Measurements from ENCODE around the gene TEX36. TPM values are rescaled to one million over a fixed set of nuclear protein-coding genes. Genes with fewer than 3 reads are reported as not detected.

TEX36 gene
- total and polyA plus RNA-seq, 2 donors (not counting 1 experiment from before 2014, with no cell fraction given) = not detected

- Histone ChIP-seq H2AFZ (ENCODE audit: insufficient read depth, low read depth, low read length, poor library complexity, severe bottlenecking) (no peak overlapping the region), H3K27ac (ENCODE audit: low read length in 2 of 2) (no peak overlapping the region), H3K79me2 (ENCODE audit: control insufficient read depth, insufficient read depth, low read length) (no peaks in the 10 kb centered on the region), H3K9me3 (ENCODE audit: control extremely low read depth in 1 of 3, control insufficient read depth in 2 of 3, insufficient read depth in 1 of 3, low read length in 2 of 3) (no peaks in the 10 kb centered on the region), H3K9ac (ENCODE audit: low read length) (no peak overlapping the region), H3K4me3 (ENCODE audit: control extremely low read depth in 1 of 5, extremely low read depth in 1 of 5, insufficient read depth in 1 of 5, low read depth in 2 of 5, low read length in 4 of 5) (no peak overlapping the region), H3K36me3 (replicated peaks in 1 of 2; ENCODE audit: control extremely low read depth in 1 of 2, control insufficient read depth in 1 of 2, extremely low read depth in 1 of 2, insufficient read depth in 2 of 2, low read length in 1 of 2) (no peaks in the 10 kb centered on the region), H3K4me1 (ENCODE audit: control insufficient read depth in 2 of 2, insufficient read depth in 2 of 2, low read length in 2 of 2) (no peaks in the 10 kb centered on the region), H4K20me1 (ENCODE audit: control insufficient read depth, insufficient read depth, low read length, poor library complexity, severe bottlenecking) (no peaks in the 10 kb centered on the region), H3K27me3 (replicated peaks in 1 of 4; ENCODE audit: control extremely low read depth in 1 of 4, control insufficient read depth in 3 of 4, insufficient read depth in 4 of 4, low read length in 3 of 4) (no peaks in the 10 kb centered on the region), H3K4me2 (replicated peaks; ENCODE audit: low read depth, low read length, poor library complexity, severe bottlenecking) (no peak overlapping the region)
- Mint-ChIP-seq H3K4me1 (no peaks in the 10 kb centered on the region), H3K27me3 (peaks cover 46% of the 10 kb centered on the region), H3K4me3 (no peak overlapping the region), H3K27ac (no peak overlapping the region), H3K9me3 (ENCODE audit: insufficient read depth) (no peaks in the 10 kb centered on the region)
- CTCF ChIA-PET = no interaction called here
- ATAC-seq (ENCODE audit: low read depth) = no peak
- TF ChIP-seq EZH2 (IDR thresholded peaks at IDR 0.05; ENCODE audit: borderline replicate concordance, insufficient read depth, low read depth, low read length, poor library complexity, severe bottlenecking) (no peak), CTCF (IDR thresholded peaks at IDR 0.05) (no peak)
- POLR2A ChIA-PET = no interaction called here
- DNase-seq = no peak
- intact Hi-C loops (cut with micrococcal nuclease) = no loop called here
- WGBS (ENCODE audit: insufficient coverage) = 75% methylated on average over 6 of the region's 7 CpGs
These were observed 44.4 kb downstream of the TEX36 start for GRCh38 chr10:125638555-125638954.

GRCh38 chr10:125637496-125637895 is 45.5 kb downstream of the TEX36 start:
- H3K27ac ChIP-seq (ENCODE audit: low read length in 2 of 2) = no peak overlapping the region
- H3K4me2 ChIP-seq (replicated peaks; ENCODE audit: low read depth, low read length, poor library complexity, severe bottlenecking) = no peak overlapping the region
- POLR2A ChIA-PET = no interaction called here
- Mint-ChIP-seq H3K27ac (no peak overlapping the region), H3K27me3 (peaks cover 41% of the 10 kb centered on the region), H3K4me1 (no peaks in the 10 kb centered on the region), H3K9me3 (ENCODE audit: insufficient read depth) (no peaks in the 10 kb centered on the region), H3K4me3 (no peak overlapping the region)
- DNase-seq (no peak), ATAC-seq (ENCODE audit: low read depth) (no peak)
- CTCF ChIA-PET = no interaction called here
- no peaks in the 10 kb centered on the region for H3K79me2 ChIP-seq (ENCODE audit: control insufficient read depth, insufficient read depth, low read length)
- no peak overlapping the region for H2AFZ ChIP-seq (ENCODE audit: insufficient read depth, low read depth, low read length, poor library complexity, severe bottlenecking)
- TF ChIP-seq EZH2 (IDR thresholded peaks at IDR 0.05; ENCODE audit: borderline replicate concordance, insufficient read depth, low read depth, low read length, poor library complexity, severe bottlenecking) = no peak
- no peak for TF ChIP-seq CTCF (IDR thresholded peaks at IDR 0.05)
- H3K4me3 ChIP-seq (ENCODE audit: control extremely low read depth in 1 of 5, extremely low read depth in 1 of 5, insufficient read depth in 1 of 5, low read depth in 2 of 5, low read length in 4 of 5) = no peak overlapping the region
- H3K36me3 ChIP-seq (replicated peaks in 1 of 2; ENCODE audit: control extremely low read depth in 1 of 2, control insufficient read depth in 1 of 2, extremely low read depth in 1 of 2, insufficient read depth in 2 of 2, low read length in 1 of 2) = no peaks in the 10 kb centered on the region
- no peaks in the 10 kb centered on the region for H3K27me3 ChIP-seq (replicated peaks in 1 of 4; ENCODE audit: control extremely low read depth in 1 of 4, control insufficient read depth in 3 of 4, insufficient read depth in 4 of 4, low read length in 3 of 4)
- H3K4me1 ChIP-seq (ENCODE audit: control insufficient read depth in 2 of 2, insufficient read depth in 2 of 2, low read length in 2 of 2) = no peaks in the 10 kb centered on the region
- H4K20me1 ChIP-seq (ENCODE audit: control insufficient read depth, insufficient read depth, low read length, poor library complexity, severe bottlenecking) = no peaks in the 10 kb centered on the region
- H3K9ac ChIP-seq (ENCODE audit: low read length) = no peak overlapping the region
- intact Hi-C loops (cut with micrococcal nuclease) = no loop called here
- no peaks in the 10 kb centered on the region for H3K9me3 ChIP-seq (ENCODE audit: control extremely low read depth in 1 of 3, control insufficient read depth in 2 of 3, insufficient read depth in 1 of 3, low read length in 2 of 3)
- WGBS (ENCODE audit: insufficient coverage) = 80% methylated on average over 6 of the region's 6 CpGs
